ENCODE results near the gene HTD2. TPM values are rescaled to one million over a fixed set of nuclear protein-coding genes. Genes with fewer than 3 reads are reported as not detected.

The HTD2 gene
- total and polyA plus RNA-seq, 9 of the 15 experiments (the other 6 are each of a cell fraction or from before 2014, with no cell fraction given): 1.8 to 22.8 (median 9.6) TPM

GRCh38 chr3:58352626-58353025 lies 46.3 kb downstream of the HTD2 start:
- Histone ChIP-seq H3K4me2 (ENCODE audit: insufficient read depth, low read length) (no peak overlapping the region), H4K20me1 (replicated peaks; ENCODE audit: control insufficient read depth, insufficient read depth, low read length) (no peaks in the 10 kb centered on the region; the same call in 1 of the 2 replicates), H3K9me3 (replicated peaks; ENCODE audit: control insufficient read depth, insufficient read depth, low read depth, low read length) (no peaks in the 10 kb centered on the region), H3K36me3 (ENCODE audit: control insufficient read depth, insufficient read depth, low read length) (no peaks in the 10 kb centered on the region; the same call in 2 of the 3 replicates), H3K4me1 (replicated peaks in 1 of 2; ENCODE audit: control insufficient read depth in 2 of 2, insufficient read depth in 2 of 2, low read length in 2 of 2) (peaks cover 0 to 17% of the 10 kb centered on the region in 2 experiments; a peak in 3 of 5 replicates), H3K9ac (ENCODE audit: insufficient read depth in 1 of 2, low read depth in 2 of 2, low read length in 2 of 2) (no peak overlapping the region), H3K4me3 (no peak overlapping the region), H2AFZ (ENCODE audit: low read depth, low read length) (no peak overlapping the region), H3K9me1 (ENCODE audit: control insufficient read depth, insufficient read depth, low read length) (no peaks in the 10 kb centered on the region), H3K27me3 (ENCODE audit: control insufficient read depth in 2 of 2, insufficient read depth in 2 of 2, low read length in 2 of 2) (no peaks in the 10 kb centered on the region), H3K79me2 (ENCODE audit: control insufficient read depth, insufficient read depth, low read length) (no peaks in the 10 kb centered on the region; the same call in 2 of the 3 replicates), H3K27ac (ENCODE audit: extremely low read depth, low read depth, low read length) (no peak overlapping the region)
- no TSS peak for BruUV-seq (replicated peaks)
- in situ Hi-C loops (cut with MboI): no loop called here
- TF ChIP-seq SMAD1 (IDR thresholded peaks at IDR 0.05; ENCODE audit: low read depth, low read length, partially characterized antibody) (no peak), CREBBP (IDR thresholded peaks at IDR 0.05; ENCODE audit: low read depth, low read length) (no peak), CTCF (IDR thresholded peaks at IDR 0.05 in 2 of 3, conservative IDR thresholded peaks at IDR 0.05 in 1 of 3; ENCODE audit: insufficient read depth in 2 of 3, low read depth in 1 of 3, low read length in 3 of 3) (no peak), ZFP36 (IDR thresholded peaks at IDR 0.05; ENCODE audit: low read depth, low read length, partially characterized antibody) (no peak), ZNF444 (CRISPR knock-in tag; IDR thresholded peaks at IDR 0.05) (no peak), PHB2 (IDR thresholded peaks at IDR 0.05; ENCODE audit: low read depth) (no peak), ZBTB9 (CRISPR knock-in tag; IDR thresholded peaks at IDR 0.05) (no peak), CHCHD3 (CRISPR knock-in tag; IDR thresholded peaks at IDR 0.05) (no peak), HDAC3 (IDR thresholded peaks at IDR 0.05; ENCODE audit: borderline replicate concordance, partially characterized antibody) (no peak), HMBOX1 (IDR thresholded peaks at IDR 0.05) (no peak), FOSL1 (tag; conservative IDR thresholded peaks at IDR 0.05) (no peak), NFRKB (IDR thresholded peaks at IDR 0.05; ENCODE audit: low read depth) (no peak), FOXA3 (CRISPR knock-in tag; conservative IDR thresholded peaks at IDR 0.05 in 1 of 2, IDR thresholded peaks at IDR 0.05 in 1 of 2) (no peak), CHD2 (IDR thresholded peaks at IDR 0.05; ENCODE audit: low read depth, low read length) (no peak), PCBP2 (IDR thresholded peaks at IDR 0.05; ENCODE audit: low read depth, low read length, poor library complexity, severe bottlenecking) (no peak), HNRNPL (IDR thresholded peaks at IDR 0.05; ENCODE audit: low read depth, low read length) (no peak)
- ChIA-PET CTCF (ENCODE audit: low intra/inter-chr PET ratio) (no interaction called here), POLR2A (interaction anchor here (0.5 to 0.7 kb wide), 2 partner anchors 29 to 1759 kb away, joined by 3 read pairs; no protein-coding TSS in a partner anchor)
- no peak for ATAC-seq
- no peak for FAIRE-seq
- WGBS (ENCODE audit: insufficient coverage, low coverage, missing lambda C conversion rate): 87% methylated on average over 6 of the region's 6 CpGs
- intact Hi-C loops (cut with micrococcal nuclease): no loop called here
- DNase-seq (ENCODE audit: extremely low read depth in 1 of 4, low spot score in 3 of 4): no peak

Measured in K562 (cell line).